NCI-H2171 treated with DMSO at 0.1 percent for 48 hours (cell line): Measurements from ENCODE around the gene FHIT.
A peak's percentile ranks its signal among the peaks of the same experiment; 100 is the strongest.

Source experiments
- DNase-seq: peaks from one replicate; lab custom pipeline; 2025; lab: John Stamatoyannopoulos, UW

Gene FHIT

DNA sequence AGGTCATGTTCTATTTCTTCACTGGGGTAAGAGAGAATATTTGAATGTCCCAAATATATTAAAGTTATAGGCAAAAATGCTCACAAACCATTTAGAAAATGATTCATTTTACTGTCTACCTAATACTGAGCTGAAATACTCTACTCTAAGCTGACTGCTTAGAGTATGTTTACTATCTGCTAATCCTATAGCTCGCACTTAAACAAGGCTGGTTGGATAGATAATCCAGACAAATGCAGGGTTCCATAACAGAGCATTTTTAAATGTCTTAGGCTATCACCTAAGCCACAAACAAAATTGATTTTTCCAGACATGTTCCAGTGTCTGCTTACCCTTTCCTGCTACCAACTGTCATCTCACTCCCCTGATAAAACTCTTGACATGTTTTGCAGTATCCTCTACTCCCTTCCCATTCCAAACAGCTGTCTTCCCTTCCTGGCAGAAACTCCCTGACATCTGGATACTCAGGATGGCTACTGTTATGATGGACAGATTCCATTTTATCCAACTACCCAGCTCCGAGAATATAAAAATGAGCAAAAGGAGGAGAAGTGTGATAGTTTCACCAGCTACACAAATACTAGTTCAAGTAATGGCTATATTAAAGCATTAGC, 1034.7 kb downstream of the FHIT start:
- peak; percentile 70 for DNase-seq

DNA sequence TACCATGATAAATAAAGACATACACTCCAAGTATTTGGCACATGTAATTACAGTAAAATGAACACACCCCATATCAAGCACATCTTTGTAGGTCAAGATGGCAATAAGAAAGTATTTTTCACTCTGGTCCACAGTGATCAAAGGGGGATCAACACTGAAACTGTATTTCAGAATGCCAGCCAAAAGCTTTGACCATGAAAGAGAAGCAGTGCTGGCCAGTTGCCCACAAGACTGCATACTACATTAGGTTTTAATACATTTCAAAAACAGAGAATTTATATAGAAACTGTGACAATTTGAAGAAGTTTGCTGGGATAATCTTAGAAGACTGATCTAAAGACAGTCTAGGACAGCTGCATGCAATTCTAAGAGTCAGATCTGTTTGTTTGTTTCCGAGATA, 1035.3 kb downstream of the FHIT start:
- no peak for DNase-seq

DNA sequence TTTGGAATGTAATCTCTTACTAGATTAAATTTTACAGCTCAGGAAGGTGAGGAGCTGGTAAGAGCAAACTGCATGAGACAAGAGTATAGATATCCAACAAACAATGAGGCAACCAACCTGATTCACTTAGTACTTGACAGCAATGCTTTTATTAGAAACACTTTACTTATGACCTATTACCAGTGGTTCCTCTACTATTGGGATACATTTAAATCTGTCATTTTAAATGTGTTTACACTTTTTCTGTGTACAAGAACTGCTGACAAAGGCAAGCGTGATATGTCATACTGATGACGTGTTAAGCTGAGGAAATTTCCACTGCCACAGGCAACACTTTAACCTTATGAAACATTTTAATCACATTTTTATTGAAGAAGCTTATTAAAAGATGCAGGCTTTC, 1043.3 kb downstream of the FHIT start:
- no peak for DNase-seq

DNA sequence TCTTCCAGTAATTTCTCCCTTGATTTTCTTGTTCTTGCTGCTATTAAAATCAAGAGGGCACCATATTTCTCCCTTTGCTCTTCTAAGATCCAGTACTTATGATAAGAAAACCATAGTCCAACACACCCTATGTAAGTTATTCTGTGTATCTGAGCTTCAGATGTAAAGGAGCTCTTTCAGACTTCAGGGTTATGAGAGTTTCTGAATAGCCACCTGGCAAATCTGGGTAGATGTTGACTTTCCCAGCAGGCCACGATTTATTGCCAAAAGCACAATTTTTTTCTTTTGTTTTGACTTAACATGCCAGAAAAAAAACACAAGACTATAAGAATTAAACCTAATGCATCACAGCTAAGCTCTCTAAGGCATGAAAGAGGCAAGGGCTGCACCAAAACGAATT, 1045.0 kb downstream of the FHIT start:
- DNase-seq = peak; percentile 16

DNA sequence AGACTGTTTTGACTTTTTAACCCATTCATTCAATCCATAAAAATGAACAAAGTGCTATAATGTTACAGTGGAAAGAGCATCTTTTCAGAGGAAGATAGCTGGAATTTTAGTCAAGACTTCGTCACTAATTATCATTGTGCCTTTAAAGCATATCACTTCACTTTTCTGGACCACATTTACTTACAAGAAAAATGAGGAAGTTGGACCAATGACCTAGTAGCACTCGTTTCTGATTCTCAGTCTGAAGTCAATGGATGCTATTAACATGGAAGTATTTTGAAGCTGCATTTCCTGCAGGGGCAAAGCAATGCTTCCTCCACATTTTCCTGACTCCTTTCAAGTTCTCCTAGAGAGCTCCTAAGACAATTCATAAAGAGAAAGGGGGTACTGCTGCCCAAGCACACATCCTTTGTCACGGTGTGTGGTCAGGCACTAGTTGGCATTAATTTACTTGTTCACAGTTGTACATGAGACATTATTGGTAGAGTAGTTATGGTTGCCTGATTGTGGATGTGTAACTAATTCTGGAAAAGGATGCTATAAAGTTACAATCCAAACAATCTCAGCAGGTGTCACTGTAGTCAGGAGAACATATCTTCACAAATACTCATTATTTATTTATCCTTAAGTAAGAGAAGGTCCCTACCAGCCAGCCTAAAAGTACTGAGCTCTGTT, 1049.1 kb downstream of the FHIT start:
- DNase-seq = peak; percentile 36

DNA sequence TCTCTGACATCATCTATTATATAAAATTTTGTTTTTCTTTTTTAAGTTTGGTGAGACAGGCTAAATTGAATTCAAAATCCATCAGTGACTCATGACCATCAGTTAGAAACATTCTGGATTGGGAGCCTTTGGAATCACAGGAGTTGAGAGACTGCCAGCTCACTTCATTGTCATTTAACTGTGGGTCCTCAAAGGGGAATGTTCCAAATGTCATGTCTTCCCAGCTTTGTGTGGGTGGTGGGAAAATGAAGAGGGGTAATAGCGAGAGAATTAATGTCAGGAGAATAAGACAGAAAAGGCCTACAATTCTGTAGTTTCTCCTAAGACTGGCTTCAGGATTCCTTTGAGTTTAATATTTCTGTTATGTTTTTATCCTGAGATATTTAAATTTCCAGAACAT, 1051.9 kb downstream of the FHIT start:
- no peak for DNase-seq

DNA sequence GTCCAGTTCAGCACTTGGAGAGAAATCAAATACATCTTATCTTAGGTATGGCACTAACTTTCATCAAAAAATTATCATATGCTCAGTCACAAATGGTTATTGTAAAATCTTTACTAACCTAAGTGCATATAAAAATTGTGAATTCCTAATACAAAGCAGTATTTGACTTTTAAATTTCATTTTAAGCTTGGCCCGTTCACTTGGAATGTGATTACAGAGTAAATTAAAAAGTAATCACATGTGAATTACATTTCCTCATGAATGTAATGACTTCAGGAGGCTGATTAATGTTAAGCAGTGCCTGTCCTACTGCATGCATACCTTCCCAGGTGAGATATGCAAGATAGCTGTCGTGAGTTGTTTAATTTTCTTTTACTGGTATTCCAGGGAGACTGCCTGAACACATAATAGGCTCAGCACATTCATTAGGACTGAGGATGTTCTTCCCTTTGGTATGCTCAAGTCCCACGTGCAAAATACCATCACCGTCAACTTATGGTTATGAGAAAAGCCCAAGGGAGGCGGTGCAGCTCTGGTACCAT, 1053.0 kb downstream of the FHIT start:
- DNase-seq = no peak

DNA sequence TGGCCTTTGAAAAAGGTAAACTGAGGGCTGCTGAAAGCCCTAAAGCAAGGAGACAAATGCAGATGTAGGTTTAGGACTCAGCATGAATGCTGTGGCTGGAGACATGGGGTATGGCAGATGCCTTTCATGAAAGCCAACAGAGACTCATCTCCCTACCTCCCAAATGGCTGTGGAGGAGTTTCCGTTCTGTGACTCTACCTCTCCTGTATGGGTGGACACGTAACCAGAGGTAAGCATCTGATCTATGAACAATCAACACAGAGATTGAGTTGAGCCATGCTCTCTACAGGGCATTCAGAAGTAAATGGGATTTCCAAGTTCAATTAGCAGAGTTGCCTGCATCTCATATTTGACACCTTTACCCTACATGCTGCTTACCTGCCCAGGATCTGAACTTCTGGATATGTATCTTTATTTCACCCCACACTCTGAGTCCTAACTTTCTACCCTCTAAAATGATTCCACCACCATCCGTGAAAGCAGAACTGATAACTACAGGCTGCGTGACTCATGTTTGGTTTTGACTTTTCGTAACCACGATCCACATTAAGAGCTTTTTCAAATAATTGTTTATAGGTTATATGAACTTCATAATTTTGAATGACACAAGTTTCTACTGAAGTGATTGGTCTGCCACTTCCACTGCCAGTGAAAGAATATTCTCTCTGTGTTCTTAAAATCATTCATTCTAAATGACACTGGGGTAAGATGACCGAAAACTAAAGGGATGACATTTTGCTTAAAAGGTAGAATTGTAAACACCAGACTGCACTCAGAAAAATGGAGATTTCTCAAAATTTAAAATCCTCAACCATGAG, 1058.7 kb downstream of the FHIT start:
- DNase-seq = no peak

DNA sequence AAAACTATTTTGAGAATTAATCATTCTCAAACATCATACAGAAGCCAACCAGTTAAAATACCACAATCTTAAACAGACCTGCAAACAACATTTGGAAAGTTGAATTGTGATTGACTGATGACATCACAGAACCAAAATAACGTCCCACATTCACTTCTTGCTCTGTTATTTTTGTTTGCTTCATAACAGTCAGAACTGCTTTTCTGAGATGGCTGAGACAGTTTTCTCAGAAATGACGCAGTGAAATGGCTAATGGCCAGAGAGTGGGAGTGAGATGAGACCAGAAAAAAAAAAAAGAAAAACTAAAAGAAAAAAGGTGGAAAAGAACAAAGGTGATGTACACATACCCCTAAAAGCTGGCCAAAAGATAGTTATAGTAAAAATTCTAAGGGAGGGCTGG, 1061.2 kb downstream of the FHIT start:
- no peak for DNase-seq

DNA sequence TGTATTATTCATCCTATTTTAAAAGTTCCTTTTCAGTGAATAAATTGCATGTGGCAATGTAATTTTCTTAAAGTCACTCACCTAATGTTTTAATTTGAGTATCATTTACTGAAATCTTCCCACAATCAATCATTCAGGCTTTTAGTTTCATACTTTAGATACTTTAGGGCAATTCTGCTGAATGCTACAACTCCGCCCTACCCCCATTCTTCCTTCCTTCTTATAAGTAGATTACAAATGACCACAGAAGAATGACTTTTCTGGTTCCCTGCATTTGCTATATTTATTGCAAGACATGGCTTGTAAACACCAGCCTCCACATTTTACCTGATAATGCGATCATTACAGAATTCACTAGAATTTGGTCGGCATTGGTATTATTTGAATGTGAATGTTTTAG, 1061.9 kb downstream of the FHIT start:
- no peak for DNase-seq

DNA sequence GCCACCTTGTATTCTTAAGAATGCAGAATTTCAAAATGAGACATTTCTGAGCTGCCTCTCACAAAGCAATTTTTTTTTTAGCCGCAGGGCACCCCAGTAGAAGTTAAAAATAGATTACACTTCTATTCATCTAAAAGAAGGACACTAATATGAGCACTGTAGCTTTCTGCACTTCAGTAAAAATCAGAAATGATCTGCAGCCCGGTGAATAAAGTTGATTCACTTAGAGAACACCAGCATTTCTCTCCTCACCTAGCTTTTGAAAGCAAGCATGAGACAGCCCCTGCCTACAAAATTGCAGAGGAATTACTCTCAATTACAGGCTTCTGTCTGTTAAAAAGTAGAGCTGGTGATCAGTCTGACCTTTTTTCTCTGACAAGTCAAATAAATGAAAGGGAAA, 1062.4 kb downstream of the FHIT start:
- no peak for DNase-seq

DNA sequence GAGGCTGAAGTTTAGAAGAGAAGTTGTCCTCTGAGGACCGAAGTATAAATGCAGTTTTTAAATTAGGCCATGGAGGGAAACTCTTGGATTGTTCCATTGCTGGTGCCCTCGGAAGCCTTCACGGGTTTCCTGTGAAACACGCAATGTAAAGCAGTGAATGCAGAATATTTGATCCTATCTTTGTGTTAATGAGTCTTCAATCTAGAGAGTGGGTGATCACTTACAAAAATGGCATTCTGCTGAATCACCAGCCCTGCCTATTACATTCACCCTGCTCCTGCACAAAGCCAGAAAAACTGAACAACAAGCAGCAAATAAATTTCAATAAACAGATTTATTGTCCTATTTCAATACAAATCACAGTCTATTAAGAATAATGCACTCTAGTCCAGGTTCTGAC, 1063.9 kb downstream of the FHIT start:
- no peak for DNase-seq

DNA sequence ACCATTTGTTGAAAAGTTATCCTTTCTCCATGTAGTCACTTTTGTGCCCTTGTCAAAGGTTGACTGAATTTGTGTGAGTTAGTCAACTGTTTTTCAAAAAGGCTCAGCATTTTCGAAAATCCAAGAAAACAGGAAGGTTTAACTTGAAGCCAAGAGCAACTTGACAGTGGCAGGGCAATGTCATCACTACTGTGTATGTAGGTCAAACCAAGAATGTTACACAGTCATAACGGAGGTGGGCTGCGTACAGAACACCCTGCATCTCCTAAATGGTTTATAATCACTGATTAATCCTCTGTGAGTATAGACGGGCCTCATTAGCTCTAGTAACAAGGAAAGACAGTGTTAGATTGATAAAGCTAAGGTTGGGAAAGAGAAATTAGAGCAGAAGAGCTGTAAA, 1064.9 kb downstream of the FHIT start:
- DNase-seq = no peak

DNA sequence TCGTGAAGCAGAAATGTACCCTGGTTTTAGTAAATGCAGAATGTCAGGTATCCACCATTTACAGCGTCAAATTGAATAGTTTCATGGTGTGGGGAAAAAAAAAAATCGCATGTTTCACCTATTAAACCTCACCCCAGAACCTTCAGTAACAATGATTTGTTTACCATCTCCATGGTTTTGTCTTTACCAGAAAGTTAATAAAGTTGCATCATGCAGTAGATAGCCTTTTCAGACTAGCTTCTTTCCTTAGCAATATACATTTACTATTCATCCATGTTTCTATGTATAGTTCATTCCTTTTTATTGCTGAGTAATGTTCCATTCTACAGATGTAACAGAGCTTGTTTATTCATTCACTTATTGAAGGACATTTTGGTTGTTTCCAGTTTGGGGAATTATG, 1066.1 kb downstream of the FHIT start:
- no peak for DNase-seq

DNA sequence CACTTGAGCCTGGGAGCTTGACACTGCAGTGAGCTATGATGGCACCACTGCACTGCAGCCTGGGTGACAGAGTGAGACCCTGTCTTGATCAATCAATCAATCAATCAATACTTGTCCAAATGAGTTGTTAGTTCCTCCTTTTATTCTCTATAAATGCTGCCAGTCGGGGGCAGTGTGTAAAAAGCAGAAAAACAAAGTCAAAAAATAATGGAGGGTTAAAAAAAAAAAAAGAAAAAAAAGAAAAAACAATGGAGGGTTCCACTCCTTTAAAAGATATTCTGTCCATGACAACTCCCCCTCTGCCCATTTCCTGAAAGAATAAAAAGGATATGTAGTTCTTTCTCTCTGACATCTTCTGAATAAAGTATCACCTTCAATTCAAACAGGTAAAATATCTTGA, 1068.6 kb downstream of the FHIT start:
- no peak for DNase-seq

DNA sequence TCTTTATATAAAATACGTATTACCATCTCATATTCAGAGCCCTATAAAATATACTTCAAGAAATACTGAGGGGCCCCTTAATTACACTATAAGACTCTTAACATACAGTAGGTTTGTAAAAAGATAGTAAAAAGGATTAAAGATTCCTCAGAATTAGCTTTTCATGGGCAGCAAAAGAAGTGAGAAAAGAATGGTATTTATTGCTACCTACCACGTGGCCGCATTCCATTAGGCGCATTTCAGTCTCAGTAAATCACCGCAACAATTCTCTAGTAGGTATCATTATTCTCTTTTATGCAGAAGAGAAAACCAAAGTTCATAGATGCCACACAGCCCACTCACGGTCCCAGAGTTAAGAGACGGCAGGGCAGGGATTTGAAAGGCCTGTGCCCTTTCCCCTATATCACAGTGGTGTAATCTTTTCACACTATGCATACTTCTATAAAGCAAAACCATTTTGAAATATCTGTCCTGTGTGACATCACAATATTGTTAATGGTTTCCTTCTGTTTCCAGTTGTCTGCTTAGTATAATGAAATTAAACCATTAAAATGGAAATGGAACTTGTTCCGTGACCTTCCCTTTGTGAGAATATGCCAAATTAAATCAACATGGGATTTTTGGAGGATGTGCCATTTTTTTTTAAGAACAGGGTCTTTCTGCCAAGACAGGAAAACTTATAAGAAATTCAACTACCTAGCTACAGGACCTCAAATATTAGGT, 1072.2 kb downstream of the FHIT start:
- DNase-seq = no peak

DNA sequence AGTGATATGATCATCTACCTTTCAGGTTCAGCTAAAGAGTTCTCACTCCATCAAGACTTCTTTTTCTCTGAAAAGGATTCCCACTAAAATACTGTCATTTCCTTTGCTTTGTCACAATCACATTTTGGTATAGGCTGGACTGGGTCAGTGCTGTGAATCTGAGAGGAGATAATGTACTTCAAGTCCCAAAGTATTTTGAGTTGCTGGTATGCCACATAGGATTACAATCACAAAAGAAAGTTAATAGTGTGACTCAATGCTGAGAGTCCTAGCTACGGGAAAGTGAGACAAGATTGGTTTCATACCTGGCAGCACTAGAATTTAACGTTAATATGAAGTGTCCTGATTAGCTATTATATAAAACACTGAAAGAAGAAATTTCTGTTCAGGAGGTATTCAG, 1073.5 kb downstream of the FHIT start:
- no peak for DNase-seq

DNA sequence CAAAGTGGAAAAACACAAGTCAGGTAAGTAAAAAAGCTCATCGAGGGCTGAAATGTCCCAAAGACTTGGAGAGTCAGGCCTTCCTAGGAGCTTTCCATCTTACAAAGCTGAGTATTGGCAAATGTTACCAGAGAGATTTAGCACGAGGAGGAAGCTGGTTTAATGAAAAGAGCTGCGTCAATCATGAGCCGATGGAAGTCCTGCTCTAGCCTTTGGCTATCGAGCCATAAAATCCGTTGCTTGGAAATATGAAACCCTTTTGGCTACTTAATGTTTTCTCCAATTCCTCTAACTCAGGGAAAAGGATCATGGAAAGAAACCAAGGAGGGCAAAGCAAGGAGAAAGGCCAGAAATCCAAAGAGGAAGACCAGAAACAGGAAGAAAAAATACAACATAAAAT, 1074.6 kb downstream of the FHIT start:
- no peak for DNase-seq

DNA sequence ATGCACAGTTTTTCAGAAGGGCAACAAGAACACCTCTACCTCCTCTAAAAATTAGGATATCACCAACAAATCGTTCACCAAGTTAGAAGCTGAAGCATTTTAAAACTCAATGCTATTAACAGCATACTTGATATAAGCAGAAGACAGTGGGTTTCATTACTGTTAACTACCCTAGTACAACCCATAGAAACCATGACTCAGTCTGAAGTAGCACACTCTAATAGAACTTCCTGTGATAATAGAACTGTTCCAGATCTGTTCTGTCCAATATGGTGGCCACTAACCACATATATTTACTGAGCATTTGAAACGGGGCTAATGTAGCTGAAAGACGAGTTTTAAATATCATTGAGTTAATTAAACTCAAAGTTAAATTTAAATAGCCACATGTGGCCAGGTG, 1075.6 kb downstream of the FHIT start:
- no peak for DNase-seq

DNA sequence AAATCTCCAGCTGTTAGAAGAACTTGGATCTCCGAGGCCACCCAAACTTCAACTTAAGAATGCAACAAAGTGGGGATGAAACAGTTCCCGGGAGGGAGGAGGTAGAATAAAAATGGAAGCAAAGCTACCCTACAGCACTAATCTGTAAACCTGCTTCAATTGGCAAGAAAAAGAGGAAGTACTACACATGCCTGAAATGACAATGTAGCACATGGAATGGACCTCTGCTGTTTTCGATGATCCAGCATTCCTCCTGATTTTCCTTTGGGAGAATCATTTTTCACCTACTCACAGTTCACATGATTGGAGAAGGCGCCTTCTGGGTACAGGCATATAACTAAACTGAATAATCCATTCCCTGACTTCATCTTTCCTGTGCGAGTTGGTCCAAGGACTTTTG, 1081.5 kb downstream of the FHIT start:
- DNase-seq = no peak

DNA sequence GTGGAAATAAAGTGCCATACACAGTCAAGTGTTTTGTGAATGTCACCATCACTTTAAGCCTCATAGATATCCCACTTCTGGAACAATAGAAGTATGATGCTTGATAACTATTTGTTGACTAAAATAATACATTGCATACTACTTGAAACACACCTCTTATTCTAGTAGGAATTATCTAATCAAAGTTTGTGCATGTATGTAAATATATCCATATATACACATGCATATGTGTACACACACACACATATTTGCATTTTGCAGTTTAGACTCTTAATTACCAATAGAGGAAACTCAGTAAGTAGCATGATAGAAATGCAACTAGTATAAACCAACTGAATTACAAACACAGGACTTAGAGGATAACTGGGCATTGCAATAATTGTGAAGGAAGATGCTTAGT, 1084.1 kb downstream of the FHIT start:
- DNase-seq = no peak
